Measurements from ENCODE around the gene ZNF83. TPM values are rescaled to one million over a fixed set of nuclear protein-coding genes. Genes with fewer than 3 reads are reported as not detected.
A peak's percentile ranks its signal among the peaks of the same experiment; 100 is the strongest.
"Not testable (repeated sequence)": the region's sequence is repeated elsewhere in the genome, so short reads cannot be mapped to it uniquely, and the experiment has no call there.

The ZNF83 gene
- total RNA-seq, 1 experiment from 2014 or later: 19.4 TPM

- in situ Hi-C loops (cut with HindIII; ENCODE audit: low sequenced_read_pairs): no loop called here
- no peak for DNase-seq (ENCODE audit: low spot score)
Measured at GRCh38 chr19:52592301-52592700, 45.9 kb downstream of the ZNF83 start.

GRCh38 chr19:52590728-52591127 is 47.4 kb downstream of the ZNF83 start:
- in situ Hi-C loops (cut with HindIII; ENCODE audit: low sequenced_read_pairs): no loop called here

GRCh38 chr19:52585604-52586003 is 52.6 kb downstream of the ZNF83 start:
- in situ Hi-C loops (cut with HindIII; ENCODE audit: low sequenced_read_pairs): no loop called here
- no peak for DNase-seq (ENCODE audit: low spot score)

More at GRCh38 chr19:52590728-52591127, 47.4 kb downstream of the ZNF83 start:
- DNase-seq (ENCODE audit: low spot score): no peak

GRCh38 chr19:52584736-52585440 is 53.3 kb downstream of the ZNF83 start:
- DNase-seq (ENCODE audit: low spot score): no peak
- in situ Hi-C loops (cut with HindIII; ENCODE audit: low sequenced_read_pairs): no loop called here

- peak; percentile 96 for DNase-seq (ENCODE audit: low spot score)
- in situ Hi-C loops (cut with HindIII; ENCODE audit: low sequenced_read_pairs): no loop called here
Measured at GRCh38 chr19:52570000-52570861, 67.9 kb downstream of the ZNF83 start, which contains the start of gene ZNF701. ZNF701 (plus strand) TSS chr19:52570287; CDS start chr19:52574148, 3,861 bp downstream.

- in situ Hi-C loops (cut with HindIII; ENCODE audit: low sequenced_read_pairs); DNase-seq (ENCODE audit: low spot score): not testable (repeated sequence)
Measured at GRCh38 chr19:52569638-52569999, 68.5 kb downstream of the ZNF83 start.

GRCh38 chr19:52567921-52568320 is 70.2 kb downstream of the ZNF83 start:
- no peak for DNase-seq (ENCODE audit: low spot score)
- in situ Hi-C loops (cut with HindIII; ENCODE audit: low sequenced_read_pairs): no loop called here

GRCh38 chr19:52566588-52566987 is 71.6 kb downstream of the ZNF83 start:
- in situ Hi-C loops (cut with HindIII; ENCODE audit: low sequenced_read_pairs): no loop called here
- DNase-seq (ENCODE audit: low spot score): no peak

- no peak for DNase-seq (ENCODE audit: low spot score)
- in situ Hi-C loops (cut with HindIII; ENCODE audit: low sequenced_read_pairs): no loop called here
Measured at GRCh38 chr19:52566121-52566520, 72.0 kb downstream of the ZNF83 start.

Other genes with a start within 250 kb of the ZNF83 start
- not detected in 2 replicates for gene ZNF528, start 240.5 kb downstream of the ZNF83 start, total RNA-seq (2014; rRNA removed; shearing (Covaris generic))
- gene ZNF534, start 209.2 kb downstream of the ZNF83 start, total RNA-seq (2014; rRNA removed; shearing (Covaris generic)): not detected in 2 replicates
- not detected in 2 replicates for gene ZNF578, start 184.8 kb downstream of the ZNF83 start, total RNA-seq (2014; rRNA removed; shearing (Covaris generic))
- 4.2 and 4.5 TPM in 2 replicates for gene ZNF808, start 110.7 kb downstream of the ZNF83 start, total RNA-seq (2014; rRNA removed; shearing (Covaris generic))
- 1.1 and 1.2 TPM in 2 replicates for gene ZNF701, start 68.1 kb downstream of the ZNF83 start, total RNA-seq (2014; rRNA removed; shearing (Covaris generic))
- gene ZNF611, start 96.7 kb upstream of the ZNF83 start, total RNA-seq (2014; rRNA removed; shearing (Covaris generic)): 3.9 and 8.9 TPM in 2 replicates
- gene ZNF600, start 148.4 kb upstream of the ZNF83 start, total RNA-seq (2014; rRNA removed; shearing (Covaris generic)): 0.31 and 1.1 TPM in 2 replicates
- gene ZNF28, start 183.3 kb upstream of the ZNF83 start, total RNA-seq (2014; rRNA removed; shearing (Covaris generic)): 12.1 and 14.2 TPM in 2 replicates
- 4.1 and 4.6 TPM in 2 replicates for gene ZNF468, start 219.3 kb upstream of the ZNF83 start, total RNA-seq (2014; rRNA removed; shearing (Covaris generic))